Measurements from ENCODE around the gene PPP1R1C.

The PPP1R1C gene

DNA sequence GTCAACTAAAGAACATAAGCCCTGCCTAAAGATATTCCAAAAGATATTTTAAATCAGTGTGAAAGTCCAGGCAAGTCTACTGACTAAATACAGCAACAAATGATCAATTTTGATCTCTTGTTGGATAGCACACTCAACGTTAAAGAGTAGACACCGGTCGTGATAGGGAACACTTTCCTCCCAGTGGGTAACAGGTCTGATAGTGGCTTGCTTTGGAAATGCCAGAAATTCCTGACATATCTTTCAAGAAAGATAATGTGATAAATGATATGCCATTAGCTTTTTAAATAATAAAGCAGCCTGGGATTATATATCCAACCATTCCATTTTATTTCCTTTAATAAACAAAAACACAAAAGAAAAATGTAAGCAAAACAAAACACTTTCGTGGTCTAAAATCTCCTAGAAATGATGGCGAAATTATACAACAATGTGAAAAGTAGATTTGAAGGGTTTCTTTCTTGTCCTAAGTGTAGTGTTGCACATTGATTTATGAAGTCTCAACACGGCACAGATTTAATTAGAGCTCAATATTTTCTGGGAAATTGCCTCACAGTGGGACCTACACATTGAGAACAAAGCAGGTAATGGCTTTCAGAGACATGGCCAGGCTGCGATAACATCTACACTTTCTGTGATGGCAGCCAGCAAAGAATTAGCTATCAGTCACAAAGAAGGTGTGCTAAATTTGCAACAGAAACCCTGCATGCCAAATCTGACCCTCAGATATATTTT, 158.6 kb downstream of the PPP1R1C start:
- no peak for DNase-seq (ENCODE audit: low read depth)
- no peak overlapping the region for H3K4me3 ChIP-seq (ENCODE audit: low read depth, low read length)
- TF ChIP-seq, protein P1, sequence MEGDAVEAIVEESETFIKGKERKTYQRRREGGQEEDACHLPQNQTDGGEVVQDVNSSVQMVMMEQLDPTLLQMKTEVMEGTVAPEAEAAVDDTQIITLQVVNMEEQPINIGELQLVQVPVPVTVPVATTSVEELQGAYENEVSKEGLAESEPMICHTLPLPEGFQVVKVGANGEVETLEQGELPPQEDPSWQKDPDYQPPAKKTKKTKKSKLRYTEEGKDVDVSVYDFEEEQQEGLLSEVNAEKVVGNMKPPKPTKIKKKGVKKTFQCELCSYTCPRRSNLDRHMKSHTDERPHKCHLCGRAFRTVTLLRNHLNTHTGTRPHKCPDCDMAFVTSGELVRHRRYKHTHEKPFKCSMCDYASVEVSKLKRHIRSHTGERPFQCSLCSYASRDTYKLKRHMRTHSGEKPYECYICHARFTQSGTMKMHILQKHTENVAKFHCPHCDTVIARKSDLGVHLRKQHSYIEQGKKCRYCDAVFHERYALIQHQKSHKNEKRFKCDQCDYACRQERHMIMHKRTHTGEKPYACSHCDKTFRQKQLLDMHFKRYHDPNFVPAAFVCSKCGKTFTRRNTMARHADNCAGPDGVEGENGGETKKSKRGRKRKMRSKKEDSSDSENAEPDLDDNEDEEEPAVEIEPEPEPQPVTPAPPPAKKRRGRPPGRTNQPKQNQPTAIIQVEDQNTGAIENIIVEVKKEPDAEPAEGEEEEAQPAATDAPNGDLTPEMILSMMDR (IDR thresholded peaks at IDR 0.05; ENCODE audit: control insufficient read depth, extremely low read depth, insufficient read depth): no peak

GRCh38 chr2:182144776-182145165, 159.1 kb downstream of the PPP1R1C start:
- TF ChIP-seq, protein P1 (IDR thresholded peaks at IDR 0.05; ENCODE audit: control insufficient read depth, extremely low read depth, insufficient read depth): no peak
- no peak for DNase-seq (ENCODE audit: low read depth)
- no peak overlapping the region for H3K4me3 ChIP-seq (ENCODE audit: low read depth, low read length)

DNA sequence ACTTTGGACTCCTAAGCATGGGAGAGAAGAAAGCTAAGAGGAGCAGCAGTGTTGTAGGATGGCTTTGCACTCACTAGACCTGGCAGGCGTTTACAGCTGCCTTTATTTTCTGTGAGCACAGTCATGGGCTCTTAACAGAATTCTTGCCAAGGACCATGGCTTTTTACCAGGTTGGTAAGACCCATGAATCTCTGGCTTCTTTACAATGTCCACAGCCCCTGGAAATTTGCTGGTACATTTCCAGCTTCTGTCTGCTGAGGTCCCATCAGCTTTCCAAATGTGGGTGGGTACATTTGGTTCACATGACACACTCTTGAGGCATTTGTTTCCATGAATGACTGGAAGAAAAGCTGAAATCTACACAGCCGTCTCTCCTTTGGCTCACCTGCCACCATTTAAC, 162.7 kb downstream of the PPP1R1C start:
- H3K4me3 ChIP-seq (ENCODE audit: low read depth, low read length): no peak overlapping the region
- no peak for DNase-seq (ENCODE audit: low read depth)
- TF ChIP-seq, protein P1 (IDR thresholded peaks at IDR 0.05; ENCODE audit: control insufficient read depth, extremely low read depth, insufficient read depth): no peak

GRCh38 chr2:182163878-182164277, 178.2 kb downstream of the PPP1R1C start:
- DNase-seq (ENCODE audit: low read depth): no peak
- H3K4me3 ChIP-seq (ENCODE audit: low read depth, low read length): no peak overlapping the region
- TF ChIP-seq, protein P1 (IDR thresholded peaks at IDR 0.05; ENCODE audit: control insufficient read depth, extremely low read depth, insufficient read depth): no peak

DNA sequence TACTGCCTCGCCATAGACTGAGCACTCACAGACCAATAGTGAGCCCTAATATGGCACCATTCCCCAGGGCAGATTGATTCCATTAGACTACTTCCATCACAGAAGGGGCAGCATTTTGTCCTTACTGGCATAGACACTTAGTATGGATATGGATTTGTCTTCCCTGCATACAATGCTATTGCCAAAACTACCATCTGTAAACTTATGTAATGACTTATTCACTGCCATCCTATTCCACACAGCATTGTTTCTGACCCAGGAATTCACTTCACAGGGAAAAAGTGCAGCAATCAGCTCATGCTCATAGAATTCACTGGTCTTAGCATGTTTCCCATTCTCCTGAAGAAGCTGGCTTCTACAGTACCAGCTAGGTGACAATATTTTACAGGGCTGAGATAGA, 179.0 kb downstream of the PPP1R1C start:
- no peak overlapping the region for H3K4me3 ChIP-seq (ENCODE audit: low read depth, low read length)
- no peak for DNase-seq (ENCODE audit: low read depth)
- TF ChIP-seq, protein P1 (IDR thresholded peaks at IDR 0.05; ENCODE audit: control insufficient read depth, extremely low read depth, insufficient read depth): no peak

GRCh38 chr2:182165202-182165601, 179.5 kb downstream of the PPP1R1C start:
- no peak for DNase-seq (ENCODE audit: low read depth)
- no peak overlapping the region for H3K4me3 ChIP-seq (ENCODE audit: low read depth, low read length)
- TF ChIP-seq, protein P1 (IDR thresholded peaks at IDR 0.05; ENCODE audit: control insufficient read depth, extremely low read depth, insufficient read depth): no peak

GRCh38 chr2:182166406-182166805, 180.8 kb downstream of the PPP1R1C start:
- TF ChIP-seq, protein P1 (IDR thresholded peaks at IDR 0.05; ENCODE audit: control insufficient read depth, extremely low read depth, insufficient read depth): no peak
- H3K4me3 ChIP-seq (ENCODE audit: low read depth, low read length): no peak overlapping the region
- no peak for DNase-seq (ENCODE audit: low read depth)
